TTC549 (cell line): Measurements from ENCODE around the gene CYP4A11.
"Not testable (repeated sequence)": the region's sequence is repeated elsewhere in the genome, so short reads cannot be mapped to it uniquely, and the experiment has no call there.

Experiments used
- FAIRE-seq: peaks from 2 replicates; lab custom pipeline; 2012; peaks lifted over from hg19 to GRCh38; lab: Jason Lieb, UNC

Gene CYP4A11

GRCh38 chr1:46903481-46903880, 37.8 kb downstream of the CYP4A11 start:
- FAIRE-seq = no peak

- no peak for FAIRE-seq
Observed at GRCh38 chr1:46900401-46900800, 40.9 kb downstream of the CYP4A11 start.

- FAIRE-seq = not testable (repeated sequence)
Observed at GRCh38 chr1:46881656-46882055, 59.6 kb downstream of the CYP4A11 start.
